GM19455 (cell line): ENCODE measurements around the gene FANK1.
A peak's percentile ranks its signal among the peaks of the same experiment; 100 is the strongest.

ENCODE experiments used
- ATAC-seq: cut with Tn5 transposase; IDR thresholded peaks from one replicate; pipeline ENCODE4 v1.9.1; 2021; ENCODE audit not compliant: unreplicated experiment

FANK1 gene, protein sequence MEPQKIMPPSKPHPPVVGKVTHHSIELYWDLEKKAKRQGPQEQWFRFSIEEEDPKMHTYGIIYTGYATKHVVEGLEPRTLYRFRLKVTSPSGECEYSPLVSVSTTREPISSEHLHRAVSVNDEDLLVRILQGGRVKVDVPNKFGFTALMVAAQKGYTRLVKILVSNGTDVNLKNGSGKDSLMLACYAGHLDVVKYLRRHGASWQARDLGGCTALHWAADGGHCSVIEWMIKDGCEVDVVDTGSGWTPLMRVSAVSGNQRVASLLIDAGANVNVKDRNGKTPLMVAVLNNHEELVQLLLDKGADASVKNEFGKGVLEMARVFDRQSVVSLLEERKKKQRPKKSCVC

DNA sequence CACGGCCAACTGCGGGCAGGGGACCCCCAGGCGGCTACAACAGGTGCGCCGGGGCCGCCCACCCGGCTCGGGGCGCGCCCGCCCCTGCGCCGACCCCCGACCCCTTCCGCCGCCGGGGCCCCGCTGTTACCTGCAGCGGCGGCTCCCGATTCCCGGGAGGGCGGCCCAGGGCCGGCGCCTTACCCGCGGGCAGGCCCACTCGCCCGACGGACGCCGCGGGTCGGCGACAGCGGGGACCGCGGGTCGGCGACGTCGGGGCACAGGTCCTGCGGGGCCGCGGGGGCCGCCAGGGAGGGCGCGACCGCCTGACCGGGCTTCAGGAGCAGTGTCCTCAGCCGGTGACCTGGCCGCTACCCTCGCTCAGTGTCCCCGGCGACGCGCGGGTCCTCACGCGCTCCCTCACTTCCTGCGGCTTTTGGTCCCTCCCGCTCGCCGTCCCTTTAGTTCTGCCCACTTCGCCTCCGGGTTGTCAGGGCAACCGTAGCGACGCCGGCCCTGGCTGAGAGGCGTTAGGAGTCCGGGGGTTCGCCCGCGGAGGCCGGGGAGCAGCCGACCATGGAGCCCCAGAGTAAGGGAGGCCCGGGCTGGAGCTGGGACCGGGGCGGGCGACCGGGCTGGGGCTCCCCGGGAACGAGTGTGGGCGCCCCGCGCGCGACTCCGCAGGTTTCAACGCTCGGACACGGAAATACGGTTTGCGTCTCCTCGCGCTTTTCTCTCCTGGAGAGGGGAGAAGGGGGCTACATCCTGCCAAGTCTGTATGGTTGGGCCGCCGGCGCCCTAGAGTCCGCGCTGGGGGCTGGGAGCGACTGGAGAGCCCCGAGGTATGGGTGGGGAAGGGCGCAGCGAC, at the start of gene FANK1:
TSS of gene FANK1 (plus strand) at position 477 of the 847 bp plus-strand sequence. CDS start at position 556, 79 bp downstream.
- ATAC-seq, result peak; percentile 86

DNA sequence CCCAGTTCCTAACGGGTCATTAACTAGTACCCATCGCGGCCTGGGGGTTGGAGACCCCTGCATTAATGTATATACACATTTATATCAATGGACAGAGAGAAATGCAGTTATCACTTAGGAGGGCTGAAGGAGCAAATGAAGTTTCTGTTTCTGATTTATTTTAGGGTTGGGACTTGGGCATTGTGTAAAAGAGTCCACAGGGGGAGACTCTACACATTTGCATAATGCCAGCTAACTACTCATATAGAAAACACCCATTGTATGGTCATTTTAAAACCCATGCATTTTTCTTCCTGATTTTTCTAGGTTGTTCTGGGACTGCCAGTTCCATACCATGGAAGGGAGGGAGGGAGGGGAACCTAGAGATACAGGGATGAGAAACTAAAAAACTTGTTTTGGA, 49.5 kb upstream of the FANK1 start:
- no peak for ATAC-seq

DNA sequence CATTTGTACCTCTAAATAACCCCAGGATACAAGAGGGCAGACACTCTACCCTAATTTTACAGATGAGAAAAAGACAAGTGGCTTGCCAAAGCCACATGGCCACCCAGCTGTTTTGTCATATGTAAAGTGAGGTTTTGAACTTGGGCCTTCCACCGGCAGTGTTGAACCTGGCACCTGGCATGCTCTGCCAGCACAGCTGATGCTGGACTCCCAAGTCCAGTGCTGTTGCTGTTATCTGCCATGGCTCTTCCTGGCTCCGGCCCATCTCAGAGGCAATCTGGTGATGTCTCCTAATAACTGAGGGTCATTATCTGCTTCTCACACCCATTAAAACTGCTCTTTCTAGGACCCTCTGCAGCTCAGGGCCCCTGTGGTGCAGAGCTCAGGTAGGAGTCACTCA, 48.0 kb upstream of the FANK1 start:
- ATAC-seq, result no peak

DNA sequence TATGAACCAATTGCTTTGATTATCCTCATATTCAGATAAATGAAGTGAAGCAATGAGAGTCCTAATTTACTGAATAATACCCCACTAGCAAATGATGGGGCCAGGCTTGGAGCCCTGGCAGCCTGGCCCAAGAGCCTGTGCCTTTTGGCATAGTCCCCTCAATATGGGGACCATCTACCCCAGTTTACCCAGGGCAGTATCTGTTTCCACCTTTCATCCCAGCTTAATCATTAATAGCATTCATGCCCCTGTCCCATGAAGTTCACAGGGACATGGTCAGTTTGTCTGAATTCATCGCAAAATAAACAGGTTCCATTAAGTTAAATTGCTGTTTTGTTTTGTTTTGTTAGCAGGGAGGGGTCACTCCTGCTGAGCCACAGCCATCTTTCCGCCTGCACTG, 47.5 kb upstream of the FANK1 start:
- no peak for ATAC-seq

DNA sequence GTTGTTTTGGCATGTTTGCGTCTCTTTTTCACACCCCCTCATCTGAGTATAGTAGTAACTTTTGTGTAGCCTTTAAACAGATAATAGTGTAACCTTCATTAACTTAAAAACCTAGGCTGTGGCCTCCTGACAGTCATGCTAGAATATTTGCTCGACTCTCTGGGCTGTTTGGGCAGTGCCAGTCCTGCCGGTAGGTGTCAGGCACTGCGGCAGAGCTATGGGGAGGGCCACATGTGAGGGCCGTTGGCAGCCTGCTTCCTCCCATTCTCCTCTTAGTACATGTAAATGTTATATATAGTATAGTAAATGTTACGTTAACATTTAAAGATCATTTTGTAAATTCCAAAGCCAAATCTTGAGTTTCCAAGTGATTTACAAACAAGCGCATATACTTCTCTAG, 46.9 kb upstream of the FANK1 start:
- ATAC-seq, result no peak

DNA sequence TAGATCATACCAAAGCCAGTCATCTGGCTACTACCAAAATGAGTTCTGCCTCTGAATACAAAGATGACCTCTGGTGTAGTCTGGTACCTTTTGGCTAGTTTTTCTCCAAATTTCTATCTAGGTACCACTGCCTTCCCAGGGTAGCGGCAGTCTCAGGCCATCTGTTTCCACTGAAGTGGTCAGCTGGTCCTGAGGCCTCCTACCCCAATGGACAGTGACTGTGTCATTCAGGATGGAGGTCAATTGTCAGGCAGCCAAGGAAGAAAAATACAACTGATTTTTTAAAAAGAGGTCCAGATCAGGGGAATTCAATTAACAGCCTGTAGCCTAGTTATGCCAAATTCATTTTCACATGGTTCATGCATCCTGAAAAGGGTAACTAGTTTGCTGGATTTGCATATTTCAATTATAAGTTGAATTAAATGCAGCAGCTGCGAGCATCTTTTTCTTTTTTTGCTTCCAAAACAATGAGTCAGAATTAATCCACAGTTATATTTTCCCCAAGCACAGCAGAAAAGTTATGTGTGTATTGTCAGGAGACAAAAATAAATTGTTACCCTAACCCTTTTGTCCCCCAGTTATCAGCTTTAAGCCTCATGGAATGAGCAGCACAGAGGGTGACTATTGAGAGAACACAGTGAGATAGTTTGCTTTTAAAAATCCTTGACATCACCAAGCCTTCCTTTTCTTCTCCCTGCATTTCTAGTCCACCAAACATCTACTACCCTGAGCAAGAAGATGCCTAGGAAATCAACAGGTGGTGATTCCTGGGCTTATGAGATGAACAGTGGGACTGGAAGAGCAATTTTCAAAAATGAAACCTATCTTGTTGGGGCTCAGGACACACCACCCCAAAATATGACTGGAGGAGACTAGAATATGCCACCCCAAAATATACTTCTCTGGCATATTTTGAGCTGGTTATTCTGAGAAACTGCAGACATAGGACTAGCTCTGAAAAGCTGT, 45.3 kb upstream of the FANK1 start:
- no peak for ATAC-seq

DNA sequence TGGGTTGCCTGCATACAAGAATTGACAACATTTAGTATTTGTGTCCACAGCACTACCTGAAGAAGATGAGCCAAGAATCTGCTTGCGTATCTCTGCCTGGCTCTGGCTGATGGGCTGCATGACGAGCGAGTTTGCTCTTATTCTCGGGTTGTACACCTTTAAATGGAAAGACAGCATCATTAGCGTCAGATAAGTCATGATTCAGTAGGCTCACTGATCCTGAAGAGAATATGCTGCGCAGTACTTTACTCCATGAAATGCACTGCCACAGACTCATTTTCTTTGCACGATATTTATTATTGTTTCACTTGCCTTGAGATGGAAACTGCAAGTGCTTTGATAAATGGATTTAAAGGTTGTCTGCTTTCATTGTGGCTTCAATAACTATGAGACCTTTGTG, 43.9 kb upstream of the FANK1 start:
- no peak for ATAC-seq

DNA sequence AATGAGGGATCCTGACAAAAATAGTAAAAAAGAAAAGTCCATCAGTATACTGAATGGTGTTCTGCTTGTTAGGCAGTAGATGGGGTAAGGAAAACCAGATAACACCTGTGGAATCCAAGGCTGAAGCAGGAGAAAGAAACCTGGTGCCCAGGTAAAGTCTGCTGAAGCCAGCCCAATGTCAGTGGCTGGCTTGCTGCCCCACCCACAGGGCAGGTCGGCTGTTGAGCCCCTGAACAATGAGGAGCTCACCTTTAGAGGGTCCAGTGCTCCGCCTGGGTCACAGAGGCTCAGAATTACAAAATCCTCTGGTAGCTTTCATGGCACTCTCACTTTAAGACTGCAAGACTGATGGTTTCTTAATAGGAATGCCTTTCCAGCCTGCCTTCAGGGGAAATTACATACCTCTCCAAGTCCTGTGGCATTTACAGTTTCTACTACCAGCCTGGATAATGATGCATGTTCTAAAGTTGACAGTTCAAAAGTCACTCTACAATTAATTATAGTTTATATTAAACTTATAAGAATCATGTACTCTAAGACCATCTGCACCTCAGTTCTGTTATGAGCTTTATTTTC, 39.1 kb upstream of the FANK1 start:
- no peak for ATAC-seq

DNA sequence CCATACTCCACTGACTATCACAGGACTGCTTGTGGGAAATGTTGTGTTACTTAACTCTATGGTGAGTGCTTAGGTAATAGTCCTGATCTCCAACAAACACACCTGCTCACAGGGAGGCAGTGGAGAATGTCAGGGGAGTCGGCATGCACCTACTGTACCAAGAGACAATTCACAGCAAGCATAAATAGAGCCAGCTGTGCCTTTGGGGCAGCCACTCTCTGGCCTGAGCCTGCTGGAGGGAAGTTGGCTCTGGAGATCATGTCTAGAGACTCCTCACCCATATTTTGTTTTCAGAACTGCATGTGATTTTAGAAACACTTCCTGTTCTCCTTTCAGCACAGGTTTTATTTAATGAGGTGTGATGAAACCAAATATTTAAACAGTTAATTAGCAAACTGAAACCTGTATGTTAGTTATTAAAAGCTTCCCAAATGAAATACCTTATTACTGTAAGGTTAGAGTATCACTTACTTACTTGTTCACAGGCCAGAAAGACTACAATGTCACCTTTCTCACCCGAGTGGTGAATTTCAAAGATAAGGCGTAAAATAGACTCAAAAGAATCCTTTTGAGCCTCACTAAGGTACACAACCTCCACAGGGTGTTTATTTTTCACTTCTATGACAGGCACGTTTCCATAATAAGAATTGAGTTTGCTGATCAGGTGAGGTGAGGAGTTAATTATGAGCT, 37.1 kb upstream of the FANK1 start:
- ATAC-seq, result no peak

DNA sequence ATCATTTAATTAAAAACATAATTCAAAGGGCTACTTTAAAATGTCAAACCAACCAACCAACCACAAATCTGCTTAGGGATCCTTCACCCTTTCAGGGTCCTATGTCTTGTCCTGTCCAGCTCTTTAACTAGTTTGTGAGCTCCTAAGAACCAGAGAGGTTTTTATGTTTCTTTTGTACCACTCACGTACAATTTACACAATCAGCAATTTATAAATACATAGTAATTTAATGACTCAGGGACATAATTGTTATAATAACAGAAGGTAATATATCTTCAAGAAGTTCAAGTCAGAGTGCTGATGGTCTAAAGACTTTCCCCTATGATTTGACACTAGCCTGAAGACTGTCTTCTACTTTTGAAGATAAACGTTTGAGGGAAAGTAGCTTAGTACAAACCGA, 31.2 kb upstream of the FANK1 start:
- no peak for ATAC-seq

DNA sequence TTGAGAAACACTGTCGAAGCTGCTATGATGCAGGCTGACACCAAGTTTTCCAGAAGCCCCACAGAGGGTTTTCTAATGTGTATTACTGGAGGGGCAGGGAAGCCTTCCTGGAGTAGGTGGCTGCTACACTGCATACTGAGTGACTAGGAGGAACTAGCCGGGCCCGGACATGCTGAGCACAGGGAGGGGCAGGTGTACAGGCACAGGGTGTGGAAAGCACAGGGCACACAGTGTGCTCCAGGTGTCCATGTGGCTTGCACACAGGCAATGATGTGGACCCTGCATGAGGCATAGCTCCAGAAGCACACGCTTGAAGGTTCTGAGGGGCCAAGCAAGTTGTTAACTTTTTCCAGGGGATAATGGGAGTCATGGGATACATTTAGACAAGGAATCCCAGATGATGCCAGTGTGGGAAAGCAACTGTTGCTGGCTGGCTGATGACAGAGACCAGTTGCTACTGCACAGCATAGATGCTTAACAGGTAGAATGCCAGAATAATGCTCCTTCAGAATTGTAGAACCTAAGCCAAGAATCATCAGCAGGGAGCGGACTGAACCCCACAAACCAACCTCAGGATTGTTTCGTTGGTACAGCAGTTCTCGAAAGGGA, 29.8 kb upstream of the FANK1 start:
- no peak for ATAC-seq

DNA sequence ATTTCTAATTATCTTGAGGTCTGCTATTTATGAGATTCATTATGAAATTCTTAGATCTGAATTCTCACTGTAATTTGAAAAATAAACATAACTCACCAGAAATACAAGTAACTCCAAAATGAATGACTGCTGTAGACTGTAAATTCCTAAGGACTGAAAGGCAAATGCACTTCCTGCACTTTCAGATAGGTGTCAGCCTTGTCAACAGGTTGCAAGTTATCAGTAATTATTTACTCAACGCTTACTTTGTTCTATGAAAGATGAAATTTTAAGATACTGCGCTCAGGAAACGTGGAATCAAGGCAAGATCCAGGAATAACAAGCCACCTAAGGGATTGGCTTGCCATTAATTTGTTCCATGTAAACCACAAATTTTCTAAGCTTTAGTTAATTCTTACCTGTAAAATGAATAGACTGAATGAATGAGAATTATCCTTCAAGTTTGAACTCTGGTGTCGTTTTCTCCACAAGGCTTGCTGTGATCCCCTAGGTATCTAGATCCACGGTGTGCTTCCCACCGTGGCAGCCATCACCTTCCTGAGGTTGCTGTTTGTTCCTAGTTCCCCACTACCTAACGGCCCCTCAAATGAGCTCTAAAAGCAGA, 27.9 kb upstream of the FANK1 start:
- ATAC-seq, result peak; percentile 75

DNA sequence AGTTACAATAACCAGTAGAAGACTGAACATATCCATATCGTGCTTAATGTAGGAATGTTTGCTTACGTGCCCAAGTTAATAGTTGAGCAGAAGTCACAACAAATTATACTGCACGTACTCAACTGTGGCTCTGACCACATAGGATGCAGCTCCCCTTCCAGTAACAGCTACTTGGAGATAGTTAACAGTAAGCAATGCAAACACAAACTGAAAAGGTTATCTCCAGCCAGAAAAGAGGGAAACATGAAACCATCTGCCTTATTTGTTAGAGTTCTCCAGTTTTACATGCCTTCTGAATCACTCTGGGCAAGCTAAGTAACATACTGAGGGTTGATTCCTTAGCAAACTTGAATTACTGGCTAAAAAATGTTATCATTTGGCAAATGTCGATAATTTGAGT, 25.0 kb upstream of the FANK1 start:
- ATAC-seq, result no peak

DNA sequence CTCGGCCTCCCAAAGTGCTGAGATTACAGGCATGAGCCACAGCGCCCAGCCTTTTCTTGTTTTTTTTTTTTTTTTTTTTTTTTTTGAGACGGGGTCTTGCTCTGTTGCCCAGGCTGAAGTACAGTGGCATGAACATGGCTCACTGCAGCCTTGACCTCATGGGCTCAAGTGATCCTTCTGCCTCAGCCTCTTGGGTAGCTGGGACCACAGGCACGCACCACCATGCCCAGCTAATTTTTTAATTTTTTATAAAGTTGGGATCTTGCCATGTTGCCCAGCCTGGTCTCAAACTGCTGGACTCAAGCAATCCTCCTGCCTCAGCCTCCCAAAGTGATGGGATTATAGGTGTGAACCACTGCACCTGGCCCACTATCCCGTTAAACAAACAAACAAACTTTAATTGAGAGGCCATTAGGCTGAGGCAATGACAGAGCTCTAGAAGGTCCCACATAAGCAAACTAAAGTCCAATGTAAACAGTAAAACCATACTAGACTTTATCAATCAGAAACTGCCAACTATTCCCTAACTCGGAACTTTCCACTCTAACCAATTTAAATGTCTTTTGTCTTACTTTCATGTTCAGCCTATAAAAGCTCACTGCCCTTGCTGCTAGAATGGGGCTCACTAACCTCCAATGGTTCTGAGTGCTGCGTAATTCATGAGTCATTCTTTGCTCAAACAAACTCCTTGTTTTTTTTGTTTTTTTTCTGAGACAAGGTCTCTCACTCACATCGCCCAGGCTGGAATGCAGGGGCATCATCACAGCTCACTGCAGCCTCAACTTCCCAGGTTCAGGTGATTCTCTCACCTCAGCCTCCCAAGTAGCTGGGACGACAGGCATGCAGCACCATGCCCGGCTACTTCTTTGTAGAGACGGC, 17.2 kb upstream of the FANK1 start:
- ATAC-seq, result no peak

DNA sequence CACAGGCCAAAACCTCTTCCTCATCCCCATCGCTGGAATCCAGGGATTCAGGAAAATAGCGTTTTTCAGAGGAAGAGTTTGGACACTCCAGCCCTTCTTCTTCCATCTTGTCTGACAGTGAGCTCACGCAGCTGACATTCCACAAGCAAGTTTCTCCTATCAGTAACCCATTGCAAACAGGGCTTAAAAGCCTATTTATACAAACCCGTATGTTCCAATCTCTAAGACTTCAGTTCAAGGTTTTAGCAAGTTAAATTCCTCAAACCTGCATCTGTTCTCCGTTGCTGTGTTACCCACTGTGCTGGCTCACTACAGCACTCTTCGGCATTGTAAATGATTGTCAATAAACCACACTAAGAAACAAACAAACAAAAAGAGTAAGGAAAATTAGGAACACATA, 15.6 kb upstream of the FANK1 start:
- ATAC-seq, result no peak

DNA sequence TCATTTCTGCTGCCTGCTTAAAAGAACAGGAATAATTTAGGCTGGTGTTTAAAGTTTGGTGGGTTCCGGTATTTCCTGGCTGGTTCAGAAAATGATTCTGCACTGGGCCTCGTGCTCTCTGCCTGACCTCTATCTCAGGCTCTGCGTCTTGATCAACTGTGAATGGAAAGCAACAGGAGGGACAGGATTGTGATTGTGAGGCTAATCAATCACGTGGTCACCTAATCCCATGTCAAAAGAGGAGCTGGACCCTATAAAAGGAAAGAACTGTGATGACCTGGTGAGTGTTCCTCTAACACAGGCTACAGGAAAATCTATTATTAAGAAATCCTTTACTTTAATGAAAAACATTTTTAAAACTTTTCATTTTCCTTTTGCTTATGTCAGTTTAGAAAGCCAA, 15.2 kb upstream of the FANK1 start, which contains the start of gene DHX32:
TSS of gene DHX32 (minus strand) at position 101 of the 400 bp plus-strand sequence. CDS start 468 bp downstream, outside the sequence.
- no peak for ATAC-seq

DNA sequence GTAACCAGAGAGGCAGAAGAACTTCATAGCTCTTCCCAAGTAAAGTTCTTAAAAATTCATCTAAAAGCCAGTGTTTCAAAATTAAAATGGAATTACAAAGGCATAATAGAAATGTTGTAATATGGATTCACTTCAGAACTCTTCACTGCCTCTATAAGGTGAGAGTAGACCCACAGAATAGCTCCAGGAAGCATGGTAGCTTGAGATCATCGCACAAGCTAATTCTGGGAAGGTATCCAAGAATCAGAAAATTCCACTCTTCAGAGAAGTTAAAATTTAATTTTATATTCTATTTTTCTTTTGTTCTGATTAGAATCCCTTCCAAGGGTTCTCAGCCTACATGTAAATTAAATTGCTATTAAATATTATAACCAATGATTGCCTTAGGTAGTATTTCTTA, 13.8 kb upstream of the FANK1 start:
- no peak for ATAC-seq

DNA sequence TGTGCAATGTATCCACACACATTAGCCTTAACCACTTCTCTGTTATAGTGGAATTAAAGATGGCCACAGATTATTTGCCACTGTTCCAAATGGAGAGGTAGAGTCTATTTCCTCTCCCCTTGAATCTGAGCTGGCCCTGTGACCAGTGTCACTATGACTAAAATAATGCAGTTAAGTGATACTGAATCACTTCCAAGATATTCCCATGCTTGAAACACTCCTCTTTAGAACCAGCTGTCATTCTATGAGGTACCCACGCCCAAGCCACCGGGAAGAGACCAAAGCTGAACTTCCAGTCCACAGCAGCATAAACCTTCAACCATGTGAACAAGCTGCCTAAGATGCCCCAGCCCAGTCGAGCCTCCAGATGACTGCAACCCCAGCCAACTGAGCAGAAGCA, 13.2 kb upstream of the FANK1 start:
- ATAC-seq, result no peak
